Measurements from ENCODE around the gene CALML3. TPM values are rescaled to one million over a fixed set of nuclear protein-coding genes. Genes with fewer than 3 reads are reported as not detected.

Gene CALML3
- total and polyA plus RNA-seq, 10 of the 15 experiments (the other 5 are each of a cell fraction or from before 2014, with no cell fraction given), result not detected

DNA sequence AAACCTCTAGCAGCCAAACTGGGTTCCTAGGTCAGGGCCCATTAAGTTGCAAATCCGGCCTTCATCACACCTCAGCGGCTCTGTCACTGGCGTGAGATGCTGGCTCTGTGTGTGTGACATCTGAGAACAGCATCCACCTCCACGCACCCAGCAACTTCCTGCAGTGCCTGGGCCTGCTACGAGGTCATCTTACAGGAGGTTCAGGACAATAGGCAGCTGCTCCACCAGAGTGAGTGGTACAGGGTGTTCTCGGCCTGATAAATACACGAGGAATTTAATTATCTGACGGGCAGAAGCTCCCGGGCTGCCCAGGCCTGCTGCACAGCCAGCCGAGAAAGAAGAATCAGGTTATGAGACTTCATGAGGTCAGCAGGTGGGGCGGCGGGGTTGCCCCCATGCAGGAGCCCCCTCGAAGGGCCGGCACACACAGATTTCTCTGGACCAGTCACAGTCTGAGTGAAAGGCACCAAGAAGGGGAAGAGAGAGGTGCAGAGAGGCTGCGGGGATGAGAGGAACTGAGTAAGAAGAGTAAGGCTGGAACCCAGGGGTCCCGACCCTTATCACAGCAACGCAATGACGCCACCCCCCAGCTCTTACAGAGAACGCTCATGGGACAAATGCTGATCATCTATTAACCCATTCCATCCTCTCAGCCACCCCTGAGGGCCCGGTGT, 49.3 kb downstream of the CALML3 start:
- no peak for TF ChIP-seq GABPA (IDR thresholded peaks at IDR 0.05; ENCODE audit: low read depth)
- no TSS peak for BruUV-seq (replicated peaks)
- Histone ChIP-seq H3K4me3 (no peak overlapping the region), H3K36me3 (ENCODE audit: control insufficient read depth in 2 of 2, insufficient read depth in 2 of 2, low read length in 1 of 2) (no peaks in the 10 kb centered on the region), H3K27me3 (replicated peaks in 1 of 2; ENCODE audit: control insufficient read depth in 2 of 2, insufficient read depth in 2 of 2, low read length in 1 of 2) (peaks cover 2% of the 10 kb centered on the region in 2 experiments; a peak in 3 of 4 replicates), H3K4me2 (ENCODE audit: control insufficient read depth, insufficient read depth) (no peak overlapping the region), H2AFZ (ENCODE audit: control insufficient read depth, low read depth, low read length) (no peak overlapping the region), H4K20me1 (ENCODE audit: control insufficient read depth, insufficient read depth) (no peaks in the 10 kb centered on the region), H3K9me3 (replicated peaks; ENCODE audit: control insufficient read depth, insufficient read depth, low read length) (no peaks in the 10 kb centered on the region; the same call in 2 of the 3 replicates), H3K4me1 (ENCODE audit: control insufficient read depth, insufficient read depth, low read length) (peaks cover 12% of the 10 kb centered on the region; the same call in 1 of the 2 replicates), H3K9ac (ENCODE audit: control insufficient read depth, insufficient read depth, low read length) (no peak overlapping the region), H3K27ac (ENCODE audit: control insufficient read depth, insufficient read depth) (no peak overlapping the region), H3K79me2 (ENCODE audit: control insufficient read depth, insufficient read depth, low read length) (no peaks in the 10 kb centered on the region)
- POLR2A ChIA-PET, result no interaction called here
- CTCF ChIA-PET, result no interaction called here
- DNase-seq (ENCODE audit: low read depth, low spot score) (no peak), FAIRE-seq (no peak), ATAC-seq (no peak)
- RAD21 ChIA-PET (ENCODE audit: unreplicated experiment), result no interaction called here
- 47% methylated on average over 20 of the region's 20 CpGs for WGBS (ENCODE audit: insufficient coverage, insufficient replicate concordance, low lambda C conversion rate, missing lambda C conversion rate)
- intact Hi-C loops (cut with micrococcal nuclease; ENCODE audit: unreplicated experiment) (no loop called here), in situ Hi-C loops (cut with MboI) (no loop called here)
- SMC1A ChIA-PET (ENCODE audit: uncharacterized antibody, unreplicated experiment), result interaction anchor here (0.7 kb wide), 1 partner anchor 56 kb away, joined by 3 read pairs; no protein-coding TSS in a partner anchor

- Histone ChIP-seq H3K27me3 (replicated peaks in 1 of 2; ENCODE audit: control insufficient read depth in 2 of 2, insufficient read depth in 2 of 2, low read length in 1 of 2) (peaks cover 2% of the 10 kb centered on the region in 2 experiments; a peak in 3 of 4 replicates), H3K9me3 (replicated peaks; ENCODE audit: control insufficient read depth, insufficient read depth, low read length) (peaks cover 3% of the 10 kb centered on the region; the same call in 2 of the 3 replicates), H3K36me3 (ENCODE audit: control insufficient read depth in 2 of 2, insufficient read depth in 2 of 2, low read length in 1 of 2) (no peaks in the 10 kb centered on the region), H3K79me2 (ENCODE audit: control insufficient read depth, insufficient read depth, low read length) (no peaks in the 10 kb centered on the region), H3K4me3 (no peak overlapping the region), H3K4me2 (ENCODE audit: control insufficient read depth, insufficient read depth) (no peak overlapping the region), H2AFZ (ENCODE audit: control insufficient read depth, low read depth, low read length) (no peak overlapping the region), H4K20me1 (ENCODE audit: control insufficient read depth, insufficient read depth) (no peaks in the 10 kb centered on the region), H3K27ac (ENCODE audit: control insufficient read depth, insufficient read depth) (no peak overlapping the region), H3K4me1 (ENCODE audit: control insufficient read depth, insufficient read depth, low read length) (peaks cover 12% of the 10 kb centered on the region; the same call in 1 of the 2 replicates), H3K9ac (ENCODE audit: control insufficient read depth, insufficient read depth, low read length) (no peak overlapping the region)
- FAIRE-seq, result no peak
- no TSS peak for BruUV-seq (replicated peaks)
- RAD21 ChIA-PET (ENCODE audit: unreplicated experiment), result no interaction called here
- in situ Hi-C loops (cut with MboI), result no loop called here
- intact Hi-C loops (cut with micrococcal nuclease; ENCODE audit: unreplicated experiment), result no loop called here
- no peak for ATAC-seq
- TF ChIP-seq KAT2A (conservative IDR thresholded peaks at IDR 0.05; ENCODE audit: control insufficient read depth, low read depth, low read length) (no peak), ZNF687 (IDR thresholded peaks at IDR 0.05) (no peak), BCL3 (IDR thresholded peaks at IDR 0.05; ENCODE audit: borderline replicate concordance, insufficient read depth, low read depth, low read length, poor library complexity, severe bottlenecking) (no peak)
- POLR2A ChIA-PET, result no interaction called here
- 81% methylated on average over 14 of the region's 14 CpGs for WGBS (ENCODE audit: insufficient coverage, insufficient replicate concordance, low lambda C conversion rate, missing lambda C conversion rate)
- no peak for DNase-seq (ENCODE audit: low read depth, low spot score)
- CTCF ChIA-PET, result no interaction called here
- SMC1A ChIA-PET (ENCODE audit: uncharacterized antibody, unreplicated experiment), result no interaction called here
Measured at GRCh38 chr10:5574642-5575131, 49.9 kb downstream of the CALML3 start.

Measured in GM12878 (cell line).